Epithelial cell of esophagus (primary cell): ENCODE measurements around the gene TDP1.

Source experiments
- DNase-seq: peaks from one replicate; pipeline ENCODE4 v3.0.0; 2010; ENCODE audit warnings: low read depth
- H3K4me3 ChIP-seq: 2 replicates; pipeline ENCODE4 v1.5.1; 2011; ENCODE audit warnings: mild to moderate bottlenecking, low read length, control low read depth
- TF ChIP-seq, protein P1 (sequence below): IDR thresholded peaks from 2 replicates; pipeline ENCODE4 v1.5.1; 2011; ENCODE audit warnings: low read depth, mild to moderate bottlenecking, low read length, control low read depth, inconsistent platforms; ENCODE audit not compliant: insufficient read depth; ENCODE audit errors: missing control alignments

The TDP1 gene

DNA sequence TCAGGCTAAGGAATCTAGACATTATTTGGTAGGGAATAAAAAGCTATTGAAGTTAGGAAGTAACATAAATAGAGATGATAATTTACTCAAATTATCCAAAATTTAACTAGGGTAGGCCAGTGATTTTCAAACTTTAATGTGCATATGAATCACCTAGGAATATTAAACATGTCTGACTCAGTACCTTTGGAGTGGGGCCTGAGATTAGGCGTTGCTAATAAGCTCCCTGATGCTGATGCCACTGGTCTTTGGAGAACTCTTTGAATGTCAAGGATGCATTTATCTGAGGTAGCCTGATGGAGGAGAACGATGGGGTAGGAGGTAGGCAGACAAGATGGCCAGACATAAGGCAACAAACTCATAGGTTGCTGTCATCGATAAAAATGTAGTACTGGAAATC lies 34.4 kb upstream of the TDP1 start:
- no peak overlapping the region for H3K4me3 ChIP-seq
- peak; percentile 42 for DNase-seq
- TF ChIP-seq, protein P1, sequence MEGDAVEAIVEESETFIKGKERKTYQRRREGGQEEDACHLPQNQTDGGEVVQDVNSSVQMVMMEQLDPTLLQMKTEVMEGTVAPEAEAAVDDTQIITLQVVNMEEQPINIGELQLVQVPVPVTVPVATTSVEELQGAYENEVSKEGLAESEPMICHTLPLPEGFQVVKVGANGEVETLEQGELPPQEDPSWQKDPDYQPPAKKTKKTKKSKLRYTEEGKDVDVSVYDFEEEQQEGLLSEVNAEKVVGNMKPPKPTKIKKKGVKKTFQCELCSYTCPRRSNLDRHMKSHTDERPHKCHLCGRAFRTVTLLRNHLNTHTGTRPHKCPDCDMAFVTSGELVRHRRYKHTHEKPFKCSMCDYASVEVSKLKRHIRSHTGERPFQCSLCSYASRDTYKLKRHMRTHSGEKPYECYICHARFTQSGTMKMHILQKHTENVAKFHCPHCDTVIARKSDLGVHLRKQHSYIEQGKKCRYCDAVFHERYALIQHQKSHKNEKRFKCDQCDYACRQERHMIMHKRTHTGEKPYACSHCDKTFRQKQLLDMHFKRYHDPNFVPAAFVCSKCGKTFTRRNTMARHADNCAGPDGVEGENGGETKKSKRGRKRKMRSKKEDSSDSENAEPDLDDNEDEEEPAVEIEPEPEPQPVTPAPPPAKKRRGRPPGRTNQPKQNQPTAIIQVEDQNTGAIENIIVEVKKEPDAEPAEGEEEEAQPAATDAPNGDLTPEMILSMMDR, result no peak

DNA sequence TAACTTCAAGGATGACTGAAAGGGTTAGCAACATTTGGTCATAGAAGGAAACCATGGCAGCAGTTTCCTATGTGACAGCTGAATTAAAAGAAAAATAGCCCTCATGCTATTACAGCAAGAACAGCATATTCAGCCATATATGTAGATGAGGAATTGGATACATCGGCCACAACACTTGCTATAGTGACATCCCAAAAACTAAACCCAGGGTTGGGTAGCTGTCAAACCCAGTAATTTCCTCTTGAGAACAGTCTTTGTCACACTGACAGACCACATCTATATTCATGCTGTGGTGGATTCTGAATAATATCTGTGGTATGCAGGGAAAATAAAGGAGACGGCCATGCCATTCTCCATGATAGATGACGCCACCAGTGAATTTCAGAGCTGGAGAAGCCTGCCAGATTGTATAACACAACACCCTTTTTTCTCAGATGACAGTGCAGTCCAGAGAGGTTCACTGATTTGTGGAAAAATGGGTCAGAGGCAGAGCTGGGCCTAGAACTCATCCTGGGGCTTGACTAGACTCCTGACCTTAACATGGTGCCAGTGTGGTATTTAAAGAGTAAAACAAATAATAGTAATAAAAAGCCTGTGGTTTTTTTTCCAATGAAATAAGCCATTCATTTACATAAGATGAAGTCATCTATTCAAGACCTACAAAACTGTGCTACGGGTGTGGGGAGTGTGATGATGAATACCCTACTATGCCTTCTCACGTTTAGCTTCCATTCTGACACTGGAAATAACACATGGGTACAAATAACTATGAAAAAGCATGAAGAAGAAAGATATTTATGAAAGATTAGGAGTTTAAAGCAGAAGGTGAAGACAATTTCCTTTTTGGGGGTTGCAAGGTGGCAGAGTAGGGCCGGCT lies 33.5 kb upstream of the TDP1 start:
- H3K4me3 ChIP-seq, result no peak overlapping the region
- peak; percentile 91 for DNase-seq
- TF ChIP-seq, protein P1, result no peak

DNA sequence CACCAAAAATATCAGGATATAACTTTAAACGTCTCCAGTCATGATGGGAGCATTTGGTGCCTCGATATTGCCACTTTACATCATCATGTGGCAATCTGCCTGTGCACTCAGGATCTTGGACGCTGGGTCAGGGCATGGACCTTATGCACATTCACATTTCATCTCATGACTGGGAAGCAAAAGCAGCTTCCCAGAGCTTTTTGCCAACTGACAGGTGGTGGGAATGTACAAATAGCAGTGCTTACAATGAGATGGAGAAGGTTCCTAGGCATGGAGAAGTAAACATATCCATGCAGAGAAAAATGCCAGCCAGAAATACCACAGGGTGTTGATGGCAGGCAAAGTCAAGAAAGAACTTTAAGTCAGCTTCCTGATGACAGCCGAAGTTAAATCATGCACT lies 31.5 kb upstream of the TDP1 start:
- TF ChIP-seq, protein P1, result no peak
- DNase-seq, result no peak
- no peak overlapping the region for H3K4me3 ChIP-seq

DNA sequence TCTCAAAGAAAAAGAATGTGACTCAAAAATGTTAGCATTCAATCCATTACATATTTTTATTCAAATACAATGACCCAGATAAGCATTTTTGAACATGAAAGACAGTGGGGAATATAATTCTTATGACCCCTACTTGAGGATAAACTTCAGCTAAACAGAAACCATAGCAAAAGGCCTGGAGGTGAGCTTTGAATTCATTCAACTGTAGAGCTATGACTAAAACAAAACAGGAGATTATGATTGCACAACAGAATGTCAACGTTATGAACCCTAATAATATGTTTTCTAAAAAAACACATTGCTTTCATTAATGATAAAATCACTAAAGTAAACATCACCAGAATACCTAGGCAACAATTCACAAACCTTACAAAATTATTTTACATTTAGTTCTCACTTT lies 29.0 kb upstream of the TDP1 start:
- TF ChIP-seq, protein P1, result no peak
- H3K4me3 ChIP-seq, result no peak overlapping the region
- DNase-seq, result peak; percentile 74

DNA sequence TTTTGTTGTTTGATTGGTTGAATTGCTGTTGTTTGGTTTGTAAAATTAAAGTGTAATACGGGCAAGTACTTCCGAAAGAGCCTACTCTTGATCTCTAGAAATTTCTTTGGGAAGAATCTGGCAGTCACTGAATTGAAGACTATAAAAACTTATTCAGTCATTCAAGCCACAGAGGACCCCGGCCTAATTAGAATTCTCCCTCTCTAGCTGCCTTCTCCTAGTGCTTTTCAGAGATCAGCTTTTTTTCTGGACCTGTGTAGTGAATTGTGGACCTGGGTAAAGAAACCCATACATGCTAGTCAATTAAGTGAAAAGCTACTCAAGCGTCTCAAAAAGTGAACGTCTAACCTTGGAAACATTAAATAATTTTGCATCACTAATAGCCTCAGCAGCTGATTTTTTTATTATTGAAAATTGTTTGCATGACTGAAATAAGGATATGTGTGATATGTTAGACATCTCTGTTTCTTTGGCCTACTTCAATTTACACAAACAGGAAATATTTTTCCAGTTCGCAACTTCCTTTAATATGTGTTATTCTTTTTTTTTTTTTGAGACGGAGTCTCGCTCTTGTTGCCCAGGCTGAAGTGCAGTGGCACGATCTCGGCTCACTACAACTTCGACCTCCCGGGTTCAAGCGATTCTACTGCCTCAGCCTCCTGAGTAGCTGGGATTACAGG lies 28.4 kb upstream of the TDP1 start:
- TF ChIP-seq, protein P1, result no peak
- no peak for DNase-seq
- no peak overlapping the region for H3K4me3 ChIP-seq

DNA sequence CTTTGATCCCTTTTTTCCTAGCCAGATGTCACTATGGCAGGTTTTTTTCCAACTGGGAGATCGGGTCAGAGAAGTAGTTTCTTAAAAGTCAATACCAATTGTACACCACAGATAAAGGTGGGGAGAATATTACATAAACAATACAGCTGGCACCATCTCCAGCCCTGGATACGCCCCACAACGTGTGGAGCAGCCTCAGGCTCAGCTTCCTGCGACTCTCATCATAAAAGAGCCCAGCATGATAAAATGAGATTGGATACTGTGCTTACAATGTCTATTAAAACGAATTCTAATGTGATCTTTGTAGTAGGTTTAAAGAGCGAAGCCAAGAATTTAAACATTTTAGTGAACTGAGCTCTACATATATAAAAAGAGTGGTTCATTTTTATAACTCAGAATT lies 22.7 kb upstream of the TDP1 start:
- DNase-seq, result no peak
- TF ChIP-seq, protein P1, result no peak

More for the DNA sequence above, 22.7 kb upstream of the TDP1 start:
- H3K4me3 ChIP-seq, result no peak overlapping the region
